ENCODE measurements around the gene SLC49A4.

SLC49A4 gene

GRCh38 chr3:122907471-122907870 is 112.6 kb downstream of the SLC49A4 start:
- DNase-seq (ENCODE audit: low spot score) = no peak

- DNase-seq (ENCODE audit: low spot score) = no peak
These were observed 113.4 kb downstream of the SLC49A4 start for GRCh38 chr3:122908251-122908650.

GRCh38 chr3:122911901-122912300 is 117.0 kb downstream of the SLC49A4 start:
- DNase-seq (ENCODE audit: low spot score) = no peak

GRCh38 chr3:122912772-122913538 is 118.1 kb downstream of the SLC49A4 start:
- no peak for DNase-seq (ENCODE audit: low spot score)

- no peak for DNase-seq (ENCODE audit: low spot score)
These were observed 118.8 kb downstream of the SLC49A4 start for GRCh38 chr3:122913539-122914100.

GRCh38 chr3:122915300-122916055 is 120.6 kb downstream of the SLC49A4 start:
- DNase-seq (ENCODE audit: low spot score) = no peak

GRCh38 chr3:122916084-122916483 is 121.2 kb downstream of the SLC49A4 start:
- no peak for DNase-seq (ENCODE audit: low spot score)

GRCh38 chr3:122916580-122916979 is 121.7 kb downstream of the SLC49A4 start:
- DNase-seq (ENCODE audit: low spot score) = no peak

GRCh38 chr3:122917412-122917811 is 122.5 kb downstream of the SLC49A4 start:
- DNase-seq (ENCODE audit: low spot score) = no peak

- DNase-seq (ENCODE audit: low spot score) = no peak
These were observed 123.9 kb downstream of the SLC49A4 start for GRCh38 chr3:122918576-122919290.

- DNase-seq (ENCODE audit: low spot score) = no peak
These were observed 124.4 kb downstream of the SLC49A4 start for GRCh38 chr3:122919291-122919610.

- no peak for DNase-seq (ENCODE audit: low spot score)
These were observed 126.1 kb downstream of the SLC49A4 start for GRCh38 chr3:122920986-122921385.

- no peak for DNase-seq (ENCODE audit: low spot score)
These were observed 127.2 kb downstream of the SLC49A4 start for GRCh38 chr3:122921791-122922651.

- no peak for DNase-seq (ENCODE audit: low spot score)
These were observed 128.7 kb downstream of the SLC49A4 start for GRCh38 chr3:122923611-122924010.

GRCh38 chr3:122924056-122924455 is 129.2 kb downstream of the SLC49A4 start:
- no peak for DNase-seq (ENCODE audit: low spot score)

- no peak for DNase-seq (ENCODE audit: low spot score)
These were observed 130.9 kb downstream of the SLC49A4 start for GRCh38 chr3:122925756-122926155.

GRCh38 chr3:122926322-122926721 is 131.5 kb downstream of the SLC49A4 start:
- DNase-seq (ENCODE audit: low spot score) = no peak

GRCh38 chr3:122926811-122927210 is 131.9 kb downstream of the SLC49A4 start:
- no peak for DNase-seq (ENCODE audit: low spot score)

GRCh38 chr3:122927726-122928125 is 132.9 kb downstream of the SLC49A4 start:
- no peak for DNase-seq (ENCODE audit: low spot score)

- no peak for DNase-seq (ENCODE audit: low spot score)
These were observed 133.7 kb downstream of the SLC49A4 start for GRCh38 chr3:122928396-122929187.
